Coronary artery (tissue), 2 donors: ENCODE measurements around the gene KCNQ4.

Source experiments
- DNase-seq: peaks from one replicate; pipeline ENCODE4 v3.0.0-alpha.2; 2017; ENCODE audit warnings: low spot score
- H3K27ac ChIP-seq, 2 donors: fragments of 200-600 bp; sonication (generic); one replicate each; pipeline ENCODE4 v1.5.1; 2016 to 2019
- H3K4me3 ChIP-seq: fragments of 200-600 bp; sonication (generic); 2 replicates; pipeline ENCODE4 v1.5.1; 2016; ENCODE audit warnings: mild to moderate bottlenecking, moderate library complexity
- CTCF ChIP-seq: fragments of 200-600 bp; sonication (generic); IDR thresholded peaks from one replicate; pipeline ENCODE4 v1.5.1; 2019; ENCODE audit warnings: antibody characterized with exemption

The KCNQ4 gene

GRCh38 chr1:40780678-40781607 lies 2.6 kb upstream of the KCNQ4 start:
- no peak overlapping the region for H3K4me3 ChIP-seq
- no peak overlapping the region for H3K27ac ChIP-seq
- DNase-seq, result no peak
- no peak for TF ChIP-seq CTCF

GRCh38 chr1:40781608-40781971 lies 2.0 kb upstream of the KCNQ4 start:
- Histone ChIP-seq H3K27ac (no peak overlapping the region), H3K4me3 (no peak overlapping the region)
- no peak for TF ChIP-seq CTCF
- no peak for DNase-seq

GRCh38 chr1:40782371-40782956 lies 1.1 kb upstream of the KCNQ4 start:
- H3K4me3 ChIP-seq, result peak overlapping the region; percentile 80
- peak overlapping the region in 1 of 2 donors; percentile 94 for H3K27ac ChIP-seq
- DNase-seq, result no peak
- TF ChIP-seq CTCF, result no peak

GRCh38 chr1:40784141-40784770 lies 669 bp downstream of the KCNQ4 start:
- Histone ChIP-seq H3K4me3 (peak overlapping the region; percentile 80), H3K27ac (peak overlapping the region; percentile 68 to 94)
- TF ChIP-seq CTCF, result no peak
- DNase-seq, result no peak

GRCh38 chr1:40784771-40785151 lies 1.2 kb downstream of the KCNQ4 start:
- no peak for TF ChIP-seq CTCF
- H3K27ac ChIP-seq, result peak overlapping the region; percentile 68 to 94
- peak overlapping the region; percentile 80 for H3K4me3 ChIP-seq
- DNase-seq, result no peak

- H3K27ac ChIP-seq, result peak overlapping the region; percentile 68 to 94
- TF ChIP-seq CTCF, result no peak
- peak overlapping the region; percentile 80 for H3K4me3 ChIP-seq
- no peak for DNase-seq
Measured at GRCh38 chr1:40785446-40785845, 1.9 kb downstream of the KCNQ4 start.
